K562 (cell line): ENCODE measurements around the gene POLR2L.

ENCODE experiments used
- ETV6 ChIP-seq, 3 experiments: fragments of 150-350 bp in 1 of 3; sonication (generic) in 1 of 3; formaldehyde crosslinking in 1 of 3; IDR thresholded peaks; 2 replicates each; pipeline versions ENCODE4 v1.6.1 to v1.8.0; 2014 to 2022; ENCODE audit warnings: borderline replicate concordance in 2 of 3, low read depth in 2 of 3, antibody characterized with exemption in 1 of 3, low read length in 1 of 3, mild to moderate bottlenecking in 1 of 3, missing genetic modification reagents in 1 of 3
- EZH2 ChIP-seq: IDR thresholded peaks from 2 replicates; pipeline ENCODE4 v1.6.1; 2012; ENCODE audit warnings: low read depth, mild to moderate bottlenecking, inconsistent platforms, low read length, borderline replicate concordance
- FOXJ2 ChIP-seq: fragments of 200-800 bp; sonication (Bioruptor generic); IDR thresholded peaks from 2 replicates; pipeline ENCODE4 v1.6.1; 2016; ENCODE audit warnings: missing genetic modification characterization, missing compliant biosample characterization
- NR2C2 ChIP-seq, 2 experiments: fragments of 200-800 bp in 1 of 2; sonication (Bioruptor generic) in 1 of 2; sonication (generic) in 1 of 2; formaldehyde crosslinking in 1 of 2; IDR thresholded peaks; 2 replicates each; pipeline versions ENCODE4 v1.6.1 to v1.8.0; 2016 to 2022; ENCODE audit warnings: mild to moderate bottlenecking in 1 of 2, missing compliant biosample characterization in 1 of 2, missing genetic modification characterization in 1 of 2, missing genetic modification reagents in 1 of 2
- SIN3A ChIP-seq, 2 experiments: fragments of 150-350 bp in 1 of 2; IDR thresholded peaks; 2 replicates each; pipeline ENCODE4 v1.6.1; 2011 to 2016; ENCODE audit warnings: borderline replicate concordance in 2 of 2, low read depth in 2 of 2, low read length in 2 of 2, mild to moderate bottlenecking in 2 of 2, moderate library complexity in 2 of 2; ENCODE audit not compliant: control insufficient read depth in 1 of 2
- SMARCC2 ChIP-seq: fragments of 450-650 bp; IDR thresholded peaks from 2 replicates; pipeline ENCODE4 v1.6.1; 2017; ENCODE audit warnings: antibody characterized with exemption, moderate library complexity, mild to moderate bottlenecking, low read depth
- SRF ChIP-seq, 2 experiments: fragments of 250-450, 450-650 bp in 1 of 2; sonication (Bioruptor Pico) in 1 of 2; sonication (generic) in 1 of 2; formaldehyde crosslinking; IDR thresholded peaks; 2 replicates each; pipeline versions ENCODE4 v1.5.0 to v1.5.1; 2020 to 2022; ENCODE audit warnings: mild to moderate bottlenecking in 1 of 2, missing genetic modification reagents in 1 of 2
- TAF9B ChIP-seq: fragments of 450-650 bp; IDR thresholded peaks from 2 replicates; pipeline ENCODE4 v1.6.1; 2018; ENCODE audit warnings: mild to moderate bottlenecking; ENCODE audit not compliant: partially characterized antibody
- ZFP30 ChIP-seq: fragments of 250-450 bp; sonication (Bioruptor Pico); IDR thresholded peaks from 2 replicates; pipeline ENCODE4 v1.8.0; 2022; ENCODE audit warnings: moderate library complexity, mild to moderate bottlenecking, inconsistent platforms, borderline replicate concordance
- ZNF274 ChIP-seq: IDR thresholded peaks from 2 replicates; pipeline ENCODE4 v1.6.1; 2011; ENCODE audit warnings: low read depth, mild to moderate bottlenecking, low read length, moderate library complexity, borderline replicate concordance
- ZNF324 ChIP-seq: fragments of 250-450 bp; sonication (Bioruptor Pico); IDR thresholded peaks from 2 replicates; pipeline ENCODE4 v1.4.0; 2020; ENCODE audit warnings: mild to moderate bottlenecking
- TF ChIP-seq, protein P1 (sequence below): sonication (generic); formaldehyde crosslinking; IDR thresholded peaks from 2 replicates; pipeline ENCODE4 v1.8.0; 2022; ENCODE audit warnings: mild to moderate bottlenecking, missing genetic modification reagents, borderline replicate concordance
- TF ChIP-seq, protein P2 (sequence below), 3 experiments: IDR thresholded peaks in 2 of 3; conservative IDR thresholded peaks in 1 of 3; 2 replicates each; pipeline ENCODE4 v1.5.1; 2011 to 2012; ENCODE audit warnings: low read length in 3 of 3, mild to moderate bottlenecking in 3 of 3, control low read depth in 2 of 3, improper control_type of control experiment in 1 of 3, inconsistent platforms in 1 of 3, low read depth in 1 of 3, mixed read lengths in 1 of 3, moderate library complexity in 1 of 3; ENCODE audit not compliant: insufficient read depth in 2 of 3

DNA sequence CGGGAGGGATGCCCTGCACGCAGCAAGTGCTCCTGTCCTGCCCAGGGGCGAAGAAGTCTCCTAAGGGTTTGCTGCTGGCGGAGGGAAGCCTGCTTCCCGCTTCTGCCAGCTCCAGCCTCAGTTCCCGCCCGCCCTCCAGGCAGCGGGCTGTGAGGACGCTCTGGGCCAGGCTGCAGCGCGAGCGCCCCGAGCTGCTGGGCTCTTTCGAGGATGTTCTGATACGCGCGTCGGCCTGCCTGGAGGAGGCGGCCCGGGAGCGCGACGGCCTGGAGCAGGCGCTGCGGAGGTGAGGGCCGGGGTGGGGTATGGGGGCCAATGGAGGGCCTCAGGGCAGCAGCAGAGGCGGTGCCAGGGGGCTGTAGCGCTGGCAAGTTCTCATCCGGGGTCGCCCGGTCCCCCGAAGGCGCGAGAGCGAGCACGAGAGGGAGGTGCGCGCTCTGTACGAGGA lies 12.5 kb downstream of the POLR2L start:
- TF ChIP-seq SMARCC2 = no peak
- TF ChIP-seq, protein P1, sequence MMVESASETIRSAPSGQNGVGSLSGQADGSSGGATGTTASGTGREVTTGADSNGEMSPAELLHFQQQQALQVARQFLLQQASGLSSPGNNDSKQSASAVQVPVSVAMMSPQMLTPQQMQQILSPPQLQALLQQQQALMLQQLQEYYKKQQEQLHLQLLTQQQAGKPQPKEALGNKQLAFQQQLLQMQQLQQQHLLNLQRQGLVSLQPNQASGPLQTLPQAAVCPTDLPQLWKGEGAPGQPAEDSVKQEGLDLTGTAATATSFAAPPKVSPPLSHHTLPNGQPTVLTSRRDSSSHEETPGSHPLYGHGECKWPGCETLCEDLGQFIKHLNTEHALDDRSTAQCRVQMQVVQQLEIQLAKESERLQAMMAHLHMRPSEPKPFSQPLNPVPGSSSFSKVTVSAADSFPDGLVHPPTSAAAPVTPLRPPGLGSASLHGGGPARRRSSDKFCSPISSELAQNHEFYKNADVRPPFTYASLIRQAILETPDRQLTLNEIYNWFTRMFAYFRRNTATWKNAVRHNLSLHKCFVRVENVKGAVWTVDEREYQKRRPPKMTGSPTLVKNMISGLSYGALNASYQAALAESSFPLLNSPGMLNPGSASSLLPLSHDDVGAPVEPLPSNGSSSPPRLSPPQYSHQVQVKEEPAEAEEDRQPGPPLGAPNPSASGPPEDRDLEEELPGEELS (CRISPR knock-in tag) = no peak
- TF ChIP-seq, protein P2, sequence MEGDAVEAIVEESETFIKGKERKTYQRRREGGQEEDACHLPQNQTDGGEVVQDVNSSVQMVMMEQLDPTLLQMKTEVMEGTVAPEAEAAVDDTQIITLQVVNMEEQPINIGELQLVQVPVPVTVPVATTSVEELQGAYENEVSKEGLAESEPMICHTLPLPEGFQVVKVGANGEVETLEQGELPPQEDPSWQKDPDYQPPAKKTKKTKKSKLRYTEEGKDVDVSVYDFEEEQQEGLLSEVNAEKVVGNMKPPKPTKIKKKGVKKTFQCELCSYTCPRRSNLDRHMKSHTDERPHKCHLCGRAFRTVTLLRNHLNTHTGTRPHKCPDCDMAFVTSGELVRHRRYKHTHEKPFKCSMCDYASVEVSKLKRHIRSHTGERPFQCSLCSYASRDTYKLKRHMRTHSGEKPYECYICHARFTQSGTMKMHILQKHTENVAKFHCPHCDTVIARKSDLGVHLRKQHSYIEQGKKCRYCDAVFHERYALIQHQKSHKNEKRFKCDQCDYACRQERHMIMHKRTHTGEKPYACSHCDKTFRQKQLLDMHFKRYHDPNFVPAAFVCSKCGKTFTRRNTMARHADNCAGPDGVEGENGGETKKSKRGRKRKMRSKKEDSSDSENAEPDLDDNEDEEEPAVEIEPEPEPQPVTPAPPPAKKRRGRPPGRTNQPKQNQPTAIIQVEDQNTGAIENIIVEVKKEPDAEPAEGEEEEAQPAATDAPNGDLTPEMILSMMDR (IDR thresholded peaks at IDR 0.05 in 2 of 3, conservative IDR thresholded peaks at IDR 0.05 in 1 of 3; ENCODE audit: insufficient read depth in 2 of 3, low read depth in 1 of 3, low read length in 3 of 3) = no peak
- no peak for TF ChIP-seq ZNF324 (CRISPR knock-in tag)
- no peak for TF ChIP-seq EZH2
- TF ChIP-seq SIN3A (IDR thresholded peaks at IDR 0.05; ENCODE audit: borderline replicate concordance in 2 of 2, control insufficient read depth in 1 of 2, low read depth in 2 of 2, low read length in 2 of 2) = no peak
- TF ChIP-seq NR2C2 (CRISPR knock-in tag; IDR thresholded peaks at IDR 0.05) = no peak
- no peak for TF ChIP-seq NR2C2 (tag; IDR thresholded peaks at IDR 0.05)
- TF ChIP-seq TAF9B = no peak
- TF ChIP-seq FOXJ2 (tag) = no peak
- no peak for TF ChIP-seq ETV6 (IDR thresholded peaks at IDR 0.05; ENCODE audit: borderline replicate concordance in 1 of 2, low read depth in 2 of 2, low read length in 1 of 2)
- TF ChIP-seq ETV6 (CRISPR knock-in tag; IDR thresholded peaks at IDR 0.05; ENCODE audit: borderline replicate concordance) = no peak
- no peak for TF ChIP-seq SRF (CRISPR knock-in tag; IDR thresholded peaks at IDR 0.05)
- TF ChIP-seq ZFP30 (CRISPR knock-in tag) = no peak
- TF ChIP-seq ZNF274 = no peak
